ENCODE results near the gene PPARG.

Gene PPARG

DNA sequence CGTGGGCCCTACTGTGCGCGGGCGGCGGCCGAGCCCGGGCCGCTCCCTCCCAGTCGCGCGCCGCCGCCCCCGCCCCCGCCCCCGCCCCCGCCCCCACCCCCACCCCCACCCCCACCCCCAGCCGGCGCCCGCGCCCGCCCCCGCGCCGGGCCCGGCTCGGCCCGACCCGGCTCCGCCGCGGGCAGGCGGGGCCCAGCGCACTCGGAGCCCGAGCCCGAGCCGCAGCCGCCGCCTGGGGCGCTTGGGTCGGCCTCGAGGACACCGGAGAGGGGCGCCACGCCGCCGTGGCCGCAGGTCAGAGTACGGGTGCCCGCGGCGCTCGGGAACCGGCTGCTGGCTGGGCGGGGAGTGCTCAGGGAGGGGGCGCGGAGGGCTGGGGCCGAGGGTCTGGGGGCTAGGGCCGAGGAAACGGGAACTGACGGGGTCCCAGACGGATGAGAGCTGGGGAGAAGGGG lies 1.1 kb upstream of the PPARG start:
- DNase-seq (ENCODE audit: low read depth) = no peak
- H3K4me3 ChIP-seq (ENCODE audit: low read depth, low read length) = no peak overlapping the region; the same call in 1 of the 2 replicates
- TF ChIP-seq, protein P1, sequence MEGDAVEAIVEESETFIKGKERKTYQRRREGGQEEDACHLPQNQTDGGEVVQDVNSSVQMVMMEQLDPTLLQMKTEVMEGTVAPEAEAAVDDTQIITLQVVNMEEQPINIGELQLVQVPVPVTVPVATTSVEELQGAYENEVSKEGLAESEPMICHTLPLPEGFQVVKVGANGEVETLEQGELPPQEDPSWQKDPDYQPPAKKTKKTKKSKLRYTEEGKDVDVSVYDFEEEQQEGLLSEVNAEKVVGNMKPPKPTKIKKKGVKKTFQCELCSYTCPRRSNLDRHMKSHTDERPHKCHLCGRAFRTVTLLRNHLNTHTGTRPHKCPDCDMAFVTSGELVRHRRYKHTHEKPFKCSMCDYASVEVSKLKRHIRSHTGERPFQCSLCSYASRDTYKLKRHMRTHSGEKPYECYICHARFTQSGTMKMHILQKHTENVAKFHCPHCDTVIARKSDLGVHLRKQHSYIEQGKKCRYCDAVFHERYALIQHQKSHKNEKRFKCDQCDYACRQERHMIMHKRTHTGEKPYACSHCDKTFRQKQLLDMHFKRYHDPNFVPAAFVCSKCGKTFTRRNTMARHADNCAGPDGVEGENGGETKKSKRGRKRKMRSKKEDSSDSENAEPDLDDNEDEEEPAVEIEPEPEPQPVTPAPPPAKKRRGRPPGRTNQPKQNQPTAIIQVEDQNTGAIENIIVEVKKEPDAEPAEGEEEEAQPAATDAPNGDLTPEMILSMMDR (IDR thresholded peaks at IDR 0.05; ENCODE audit: low read depth, low read length, missing control alignments) = no peak

GRCh38 chr3:12289524-12289923 lies 654 bp downstream of the PPARG start:
- DNase-seq (ENCODE audit: low read depth) = no peak
- H3K4me3 ChIP-seq (ENCODE audit: low read depth, low read length) = no peak overlapping the region
- TF ChIP-seq, protein P1 (IDR thresholded peaks at IDR 0.05; ENCODE audit: low read depth, low read length, missing control alignments) = no peak

- DNase-seq (ENCODE audit: low read depth) = no peak
- no peak overlapping the region for H3K4me3 ChIP-seq (ENCODE audit: low read depth, low read length)
Measured at GRCh38 chr3:12292770-12293169, 3.9 kb downstream of the PPARG start.

DNA sequence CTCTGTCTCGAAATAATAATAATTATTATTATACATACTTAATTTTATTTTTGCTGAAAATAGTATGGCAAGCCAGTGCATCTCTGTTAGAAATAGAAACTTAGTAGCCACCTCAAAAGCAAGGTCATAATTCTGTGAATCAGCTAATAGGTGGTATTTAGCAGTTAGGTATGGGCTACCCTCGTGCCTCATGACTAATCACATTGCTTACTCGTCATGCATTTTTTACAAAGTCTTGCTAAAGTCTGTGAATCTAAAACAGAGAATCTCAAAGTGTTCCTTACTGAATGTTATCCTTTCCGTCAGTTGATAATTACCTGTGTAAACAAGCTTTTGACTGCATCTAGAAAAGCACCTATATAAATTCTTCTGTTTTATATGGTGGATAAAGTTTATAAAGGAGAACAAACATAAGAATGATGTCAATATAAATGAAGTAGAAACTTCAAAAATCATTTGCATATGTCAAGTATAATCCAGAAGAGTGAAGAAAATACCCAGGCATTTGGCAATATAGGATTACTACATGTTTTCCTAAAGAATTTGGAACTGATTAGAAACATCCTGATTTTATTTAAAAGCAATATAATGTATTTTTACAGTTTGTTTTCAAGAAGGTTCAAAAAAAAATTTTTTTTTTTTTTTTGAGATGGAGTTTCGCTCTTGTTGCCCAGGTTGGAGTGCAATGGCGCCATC lies 6.2 kb downstream of the PPARG start:
- TF ChIP-seq, protein P1 (IDR thresholded peaks at IDR 0.05; ENCODE audit: low read depth, low read length, missing control alignments) = no peak
- DNase-seq (ENCODE audit: low read depth) = no peak
- no peak overlapping the region for H3K4me3 ChIP-seq (ENCODE audit: low read depth, low read length)

More at GRCh38 chr3:12292770-12293169, 3.9 kb downstream of the PPARG start:
- TF ChIP-seq, protein P1 (IDR thresholded peaks at IDR 0.05; ENCODE audit: low read depth, low read length, missing control alignments) = no peak

GRCh38 chr3:12296511-12296910 lies 7.6 kb downstream of the PPARG start:
- TF ChIP-seq, protein P1 (IDR thresholded peaks at IDR 0.05; ENCODE audit: low read depth, low read length, missing control alignments) = no peak

DNA sequence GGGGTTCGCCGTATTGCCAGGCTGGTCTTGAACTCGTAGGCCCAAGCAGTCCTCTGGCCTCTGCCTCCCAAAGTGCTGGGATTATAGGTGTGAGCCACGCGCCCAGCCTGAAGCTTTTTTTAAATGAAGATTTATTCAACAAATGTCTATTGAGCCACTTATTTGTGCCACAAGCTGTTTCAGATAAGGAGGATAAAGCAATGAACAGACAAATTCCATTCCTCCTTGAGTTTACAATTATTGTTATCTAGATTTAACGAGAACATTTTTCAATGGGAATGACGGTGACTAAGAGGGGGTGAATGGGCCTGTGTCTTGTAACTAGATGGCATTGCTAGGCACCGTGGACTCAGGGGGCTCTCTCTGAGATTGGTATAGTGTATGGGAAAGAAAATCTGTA lies 10.2 kb downstream of the PPARG start:
- TF ChIP-seq, protein P1 (IDR thresholded peaks at IDR 0.05; ENCODE audit: low read depth, low read length, missing control alignments) = no peak
- H3K4me3 ChIP-seq (ENCODE audit: low read depth, low read length) = no peak overlapping the region
- DNase-seq (ENCODE audit: low read depth) = no peak

More at GRCh38 chr3:12296511-12296910, 7.6 kb downstream of the PPARG start:
- no peak for DNase-seq (ENCODE audit: low read depth)
- no peak overlapping the region for H3K4me3 ChIP-seq (ENCODE audit: low read depth, low read length)

- TF ChIP-seq, protein P1 (IDR thresholded peaks at IDR 0.05; ENCODE audit: low read depth, low read length, missing control alignments) = no peak
- no peak for DNase-seq (ENCODE audit: low read depth)
- H3K4me3 ChIP-seq (ENCODE audit: low read depth, low read length) = no peak overlapping the region
Measured at GRCh38 chr3:12300137-12300536, 11.3 kb downstream of the PPARG start.

Measured in GM12864 (cell line).